HL-60 (cell line): ENCODE data around the gene CA4.
"Not testable (repeated sequence)": the region's sequence is repeated elsewhere in the genome, so short reads cannot be mapped to it uniquely, and the experiment has no call there.

Experiments
- POLR2AphosphoS5 ChIP-seq: IDR thresholded peaks from 2 replicates; pipeline ENCODE4 v1.6.1; 2012; ENCODE audit warnings: low read depth
- TF ChIP-seq, protein P1 (sequence below): IDR thresholded peaks from one replicate; pipeline ENCODE4 v1.5.1; 2011; ENCODE audit warnings: low read length, control low read depth, inconsistent platforms; ENCODE audit not compliant: insufficient read depth

DNA sequence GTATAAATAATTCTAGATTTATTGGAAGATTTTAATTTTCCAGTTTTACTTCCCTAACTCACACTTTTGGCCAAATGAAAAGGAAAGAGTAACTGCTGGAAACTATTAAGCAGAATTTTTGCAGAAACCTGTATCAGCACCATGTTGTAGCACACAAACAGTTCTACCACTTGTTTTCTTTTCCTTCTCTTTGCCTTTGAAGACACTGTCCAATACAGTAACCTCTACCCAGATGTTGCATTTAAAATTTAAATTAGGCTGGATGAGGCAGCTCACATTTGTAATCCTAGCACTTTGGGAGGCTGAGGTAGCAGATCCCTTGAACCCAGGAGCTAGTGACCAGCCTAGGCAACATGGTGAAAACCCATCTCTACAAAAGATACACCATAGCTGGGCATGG lies 56.0 kb downstream of the CA4 start:
- not testable (repeated sequence) for TF ChIP-seq POLR2AphosphoS5
- TF ChIP-seq, protein P1, sequence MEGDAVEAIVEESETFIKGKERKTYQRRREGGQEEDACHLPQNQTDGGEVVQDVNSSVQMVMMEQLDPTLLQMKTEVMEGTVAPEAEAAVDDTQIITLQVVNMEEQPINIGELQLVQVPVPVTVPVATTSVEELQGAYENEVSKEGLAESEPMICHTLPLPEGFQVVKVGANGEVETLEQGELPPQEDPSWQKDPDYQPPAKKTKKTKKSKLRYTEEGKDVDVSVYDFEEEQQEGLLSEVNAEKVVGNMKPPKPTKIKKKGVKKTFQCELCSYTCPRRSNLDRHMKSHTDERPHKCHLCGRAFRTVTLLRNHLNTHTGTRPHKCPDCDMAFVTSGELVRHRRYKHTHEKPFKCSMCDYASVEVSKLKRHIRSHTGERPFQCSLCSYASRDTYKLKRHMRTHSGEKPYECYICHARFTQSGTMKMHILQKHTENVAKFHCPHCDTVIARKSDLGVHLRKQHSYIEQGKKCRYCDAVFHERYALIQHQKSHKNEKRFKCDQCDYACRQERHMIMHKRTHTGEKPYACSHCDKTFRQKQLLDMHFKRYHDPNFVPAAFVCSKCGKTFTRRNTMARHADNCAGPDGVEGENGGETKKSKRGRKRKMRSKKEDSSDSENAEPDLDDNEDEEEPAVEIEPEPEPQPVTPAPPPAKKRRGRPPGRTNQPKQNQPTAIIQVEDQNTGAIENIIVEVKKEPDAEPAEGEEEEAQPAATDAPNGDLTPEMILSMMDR, result not testable (repeated sequence)
